Subcutaneous adipose tissue (tissue), 4 donors: Measurements from ENCODE around the gene ARL4A. TPM values are rescaled to one million over a fixed set of nuclear protein-coding genes. Genes with fewer than 3 reads are reported as not detected.

ENCODE experiments used
- total RNA-seq, 4 donors: library from RNA; depleted of rRNA; stranded (reverse); fragments of >200 nt; gene quantifications; one replicate each; pipeline ENCODE4 v1.1.0, GENCODE V29; 2016
- TF ChIP-seq, protein P1 (sequence below): fragments of 450-650 bp; IDR thresholded peaks from one replicate; pipeline ENCODE4 v1.5.1; 2016; ENCODE audit warnings: low read depth, mild to moderate bottlenecking, control low read depth, antibody characterized with exemption, moderate library complexity

ARL4A gene
- total RNA-seq, 4 donors from 2014 or later, result 38.8 to 47.1 (median 43.4) TPM

DNA sequence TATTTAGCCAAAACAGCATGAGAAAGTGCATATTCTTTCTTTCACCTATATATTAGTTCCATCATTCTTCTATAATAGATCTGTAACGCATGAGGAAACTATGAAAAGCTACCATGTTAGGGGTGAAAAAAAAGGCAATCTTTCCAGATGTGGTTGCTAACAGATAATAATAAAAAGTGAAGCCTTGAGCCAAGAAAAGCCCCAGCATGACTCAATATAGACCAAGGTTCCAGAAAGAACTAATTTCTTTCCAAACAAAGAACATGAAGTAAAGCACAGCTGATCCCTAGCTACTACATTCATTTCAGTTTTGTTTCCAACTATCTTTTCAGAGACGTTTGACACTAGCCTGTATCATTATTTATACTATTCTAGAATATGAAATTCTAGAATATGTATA, 16.4 kb downstream of the ARL4A start:
- TF ChIP-seq, protein P1, sequence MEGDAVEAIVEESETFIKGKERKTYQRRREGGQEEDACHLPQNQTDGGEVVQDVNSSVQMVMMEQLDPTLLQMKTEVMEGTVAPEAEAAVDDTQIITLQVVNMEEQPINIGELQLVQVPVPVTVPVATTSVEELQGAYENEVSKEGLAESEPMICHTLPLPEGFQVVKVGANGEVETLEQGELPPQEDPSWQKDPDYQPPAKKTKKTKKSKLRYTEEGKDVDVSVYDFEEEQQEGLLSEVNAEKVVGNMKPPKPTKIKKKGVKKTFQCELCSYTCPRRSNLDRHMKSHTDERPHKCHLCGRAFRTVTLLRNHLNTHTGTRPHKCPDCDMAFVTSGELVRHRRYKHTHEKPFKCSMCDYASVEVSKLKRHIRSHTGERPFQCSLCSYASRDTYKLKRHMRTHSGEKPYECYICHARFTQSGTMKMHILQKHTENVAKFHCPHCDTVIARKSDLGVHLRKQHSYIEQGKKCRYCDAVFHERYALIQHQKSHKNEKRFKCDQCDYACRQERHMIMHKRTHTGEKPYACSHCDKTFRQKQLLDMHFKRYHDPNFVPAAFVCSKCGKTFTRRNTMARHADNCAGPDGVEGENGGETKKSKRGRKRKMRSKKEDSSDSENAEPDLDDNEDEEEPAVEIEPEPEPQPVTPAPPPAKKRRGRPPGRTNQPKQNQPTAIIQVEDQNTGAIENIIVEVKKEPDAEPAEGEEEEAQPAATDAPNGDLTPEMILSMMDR, result no peak

DNA sequence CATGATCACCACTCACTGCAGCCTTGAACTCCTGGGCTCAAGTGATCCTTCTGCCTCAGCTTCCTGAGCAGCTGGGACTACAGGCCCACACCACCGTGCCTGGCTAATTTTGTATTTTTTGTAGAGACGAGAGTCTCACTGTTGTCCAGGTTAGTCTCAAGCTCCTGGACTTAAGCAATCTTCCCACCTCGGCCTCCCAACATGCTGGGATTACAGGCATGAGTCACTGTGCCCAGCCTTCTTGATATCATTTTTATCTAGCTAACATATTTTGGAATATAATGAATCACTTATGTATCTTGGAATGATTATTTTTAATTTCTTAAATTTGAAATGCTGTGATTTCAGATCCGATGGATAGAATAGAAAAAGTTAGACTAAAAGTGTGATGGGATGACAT, 18.4 kb downstream of the ARL4A start:
- TF ChIP-seq, protein P1, result no peak

DNA sequence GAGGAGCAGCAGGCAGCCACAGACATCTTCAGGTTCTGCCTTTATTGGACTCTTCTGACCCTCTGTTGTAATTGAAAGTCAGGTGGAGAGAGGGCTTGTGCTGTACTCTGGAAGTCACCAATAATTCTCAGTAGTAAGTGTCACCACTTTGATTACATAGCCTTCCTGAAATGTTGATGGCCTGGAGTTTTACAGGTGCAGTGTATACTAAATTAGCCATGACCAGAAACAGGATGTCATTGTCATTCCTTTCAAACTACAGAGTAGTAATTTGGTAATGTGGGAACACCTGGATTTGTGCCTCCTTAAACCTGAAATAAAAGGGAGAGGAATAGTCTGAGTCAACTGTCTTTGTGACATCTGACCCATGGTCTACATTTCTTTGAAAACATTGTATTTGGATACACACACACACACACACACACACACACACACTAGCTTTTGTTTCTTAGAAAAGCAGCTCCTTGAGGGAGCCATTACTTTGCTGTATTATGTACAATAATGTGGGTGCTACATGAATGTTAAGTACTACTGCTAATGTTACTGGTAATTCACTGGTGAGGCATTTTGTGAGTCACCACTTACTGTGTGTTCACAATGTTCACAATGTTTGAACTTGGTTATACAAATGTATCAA, 19.6 kb downstream of the ARL4A start:
- TF ChIP-seq, protein P1, result no peak

- TF ChIP-seq, protein P1, result no peak
These were observed 20.9 kb downstream of the ARL4A start for GRCh38 chr7:12708314-12708713.

- TF ChIP-seq, protein P1, result no peak
These were observed 22.5 kb downstream of the ARL4A start for GRCh38 chr7:12709726-12710502.

- TF ChIP-seq, protein P1, result no peak
These were observed 23.7 kb downstream of the ARL4A start for GRCh38 chr7:12711124-12711523.

DNA sequence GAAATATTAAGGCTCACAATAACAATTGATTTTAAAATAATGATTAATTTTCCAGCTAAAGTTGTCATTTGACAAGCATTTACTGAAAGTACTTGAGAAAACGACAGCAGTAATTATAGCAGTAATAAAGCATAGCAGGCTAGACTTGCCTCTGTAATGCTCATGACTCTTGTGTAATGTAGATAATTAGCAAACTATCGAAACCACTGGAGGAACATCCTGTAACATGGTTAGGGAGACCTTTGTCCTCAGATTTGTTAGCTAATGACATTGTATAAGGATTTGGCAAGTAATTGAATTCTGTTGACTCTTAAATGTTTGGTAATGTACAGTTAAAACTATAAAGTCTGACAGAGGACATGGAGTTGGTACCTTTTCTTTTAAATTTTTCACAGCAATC, 24.8 kb downstream of the ARL4A start:
- TF ChIP-seq, protein P1, result no peak
